ENCODE measurements around the gene HSPB1. TPM values are rescaled to one million over a fixed set of nuclear protein-coding genes. Genes with fewer than 3 reads are reported as not detected.

Gene HSPB1
- total and polyA plus RNA-seq, 2 of the 13 experiments (the other 11 are each of a cell fraction or from before 2014, with no cell fraction given) = 21.0 to 38.6 TPM

DNA sequence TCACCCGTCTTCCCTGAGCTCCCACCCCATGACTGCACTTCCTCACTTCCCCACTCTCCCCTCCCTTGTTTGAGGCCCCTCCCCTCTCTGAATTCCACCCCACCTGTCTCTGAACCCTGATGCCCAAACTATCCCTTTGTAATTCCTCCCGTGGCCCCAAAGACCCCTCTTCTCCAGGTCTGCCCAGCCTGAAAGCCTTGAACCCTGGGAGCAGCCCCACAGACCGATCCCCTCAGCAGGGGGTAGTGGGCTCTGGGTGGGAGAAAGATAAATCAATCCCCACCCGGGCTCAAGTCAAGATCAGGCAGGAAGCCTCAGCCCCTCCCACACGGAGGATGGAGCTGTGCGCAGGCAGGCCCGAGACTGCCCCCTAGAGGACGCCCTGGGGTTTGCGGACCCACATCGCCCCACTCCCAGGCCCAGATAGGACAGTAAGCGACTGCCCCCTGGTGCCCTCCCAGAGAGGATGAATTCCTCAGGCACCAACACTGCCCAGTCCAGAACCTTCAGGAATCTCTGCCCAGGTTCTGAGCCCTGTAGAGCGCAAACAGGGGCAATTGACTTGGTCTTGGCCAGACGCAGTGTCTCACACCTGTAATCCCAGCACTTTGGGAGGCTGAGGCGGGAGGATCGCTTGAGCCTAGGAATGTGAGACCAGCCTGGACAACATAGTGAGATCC lies 11.7 kb downstream of the HSPB1 start (continued):
- TF ChIP-seq, protein P1, sequence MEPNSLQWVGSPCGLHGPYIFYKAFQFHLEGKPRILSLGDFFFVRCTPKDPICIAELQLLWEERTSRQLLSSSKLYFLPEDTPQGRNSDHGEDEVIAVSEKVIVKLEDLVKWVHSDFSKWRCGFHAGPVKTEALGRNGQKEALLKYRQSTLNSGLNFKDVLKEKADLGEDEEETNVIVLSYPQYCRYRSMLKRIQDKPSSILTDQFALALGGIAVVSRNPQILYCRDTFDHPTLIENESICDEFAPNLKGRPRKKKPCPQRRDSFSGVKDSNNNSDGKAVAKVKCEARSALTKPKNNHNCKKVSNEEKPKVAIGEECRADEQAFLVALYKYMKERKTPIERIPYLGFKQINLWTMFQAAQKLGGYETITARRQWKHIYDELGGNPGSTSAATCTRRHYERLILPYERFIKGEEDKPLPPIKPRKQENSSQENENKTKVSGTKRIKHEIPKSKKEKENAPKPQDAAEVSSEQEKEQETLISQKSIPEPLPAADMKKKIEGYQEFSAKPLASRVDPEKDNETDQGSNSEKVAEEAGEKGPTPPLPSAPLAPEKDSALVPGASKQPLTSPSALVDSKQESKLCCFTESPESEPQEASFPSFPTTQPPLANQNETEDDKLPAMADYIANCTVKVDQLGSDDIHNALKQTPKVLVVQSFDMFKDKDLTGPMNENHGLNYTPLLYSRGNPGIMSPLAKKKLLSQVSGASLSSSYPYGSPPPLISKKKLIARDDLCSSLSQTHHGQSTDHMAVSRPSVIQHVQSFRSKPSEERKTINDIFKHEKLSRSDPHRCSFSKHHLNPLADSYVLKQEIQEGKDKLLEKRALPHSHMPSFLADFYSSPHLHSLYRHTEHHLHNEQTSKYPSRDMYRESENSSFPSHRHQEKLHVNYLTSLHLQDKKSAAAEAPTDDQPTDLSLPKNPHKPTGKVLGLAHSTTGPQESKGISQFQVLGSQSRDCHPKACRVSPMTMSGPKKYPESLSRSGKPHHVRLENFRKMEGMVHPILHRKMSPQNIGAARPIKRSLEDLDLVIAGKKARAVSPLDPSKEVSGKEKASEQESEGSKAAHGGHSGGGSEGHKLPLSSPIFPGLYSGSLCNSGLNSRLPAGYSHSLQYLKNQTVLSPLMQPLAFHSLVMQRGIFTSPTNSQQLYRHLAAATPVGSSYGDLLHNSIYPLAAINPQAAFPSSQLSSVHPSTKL (CRISPR knock-in tag; IDR thresholded peaks at IDR 0.05) = peak; percentile 51
- TF ChIP-seq ZNF577 (CRISPR knock-in tag; IDR thresholded peaks at IDR 0.05; ENCODE audit: borderline replicate concordance, low read depth) (no peak), ZFP36L2 (CRISPR knock-in tag; IDR thresholded peaks at IDR 0.05) (0 out of 2 replicates have a peak, but pooled peaks have one; percentile 49), ZNF567 (CRISPR knock-in tag; IDR thresholded peaks at IDR 0.05; ENCODE audit: borderline replicate concordance) (0 out of 2 replicates have a peak, but pooled peaks have one; percentile 82), CCDC6 (CRISPR knock-in tag; IDR thresholded peaks at IDR 0.05) (0 out of 2 replicates have a peak, but pooled peaks have one; percentile 43), NFIC (IDR thresholded peaks at IDR 0.05; ENCODE audit: low read length) (no peak), JARID2 (CRISPR knock-in tag; IDR thresholded peaks at IDR 0.05; ENCODE audit: insufficient replicate concordance) (no peak), HBP1 (CRISPR knock-in tag; IDR thresholded peaks at IDR 0.05; ENCODE audit: low read depth) (no peak; the same call in 1 of the 2 replicates), ZNF281 (CRISPR knock-in tag; IDR thresholded peaks at IDR 0.05; ENCODE audit: borderline replicate concordance) (peak; percentile 25; the same call in 1 of the 2 replicates), ZSCAN30 (CRISPR knock-in tag; IDR thresholded peaks at IDR 0.05) (no peak), MIXL1 (CRISPR knock-in tag; IDR thresholded peaks at IDR 0.05) (peak; percentile 63; the same call in 1 of the 2 replicates), ZNF350 (CRISPR knock-in tag; IDR thresholded peaks at IDR 0.05; ENCODE audit: borderline replicate concordance, low read depth) (peak; percentile 66), ZNF891 (CRISPR knock-in tag; IDR thresholded peaks at IDR 0.05) (peak; percentile 92), KDM3A (CRISPR knock-in tag; IDR thresholded peaks at IDR 0.05; ENCODE audit: low read depth) (peak; percentile 94), RBM22 (optimal IDR thresholded peaks at IDR 0.05; ENCODE audit: low read length) (no peak), MAX (IDR thresholded peaks at IDR 0.05) (peak; percentile 58; the same call in 1 of the 2 replicates), BORCS8-MEF2B (CRISPR knock-in tag; IDR thresholded peaks at IDR 0.05) (peak; percentile 79; the same call in 1 of the 2 replicates), NBN (conservative IDR thresholded peaks at IDR 0.05) (no peak), TEAD2 (CRISPR knock-in tag; IDR thresholded peaks at IDR 0.05) (no peak)
- TF ChIP-seq, protein P2, sequence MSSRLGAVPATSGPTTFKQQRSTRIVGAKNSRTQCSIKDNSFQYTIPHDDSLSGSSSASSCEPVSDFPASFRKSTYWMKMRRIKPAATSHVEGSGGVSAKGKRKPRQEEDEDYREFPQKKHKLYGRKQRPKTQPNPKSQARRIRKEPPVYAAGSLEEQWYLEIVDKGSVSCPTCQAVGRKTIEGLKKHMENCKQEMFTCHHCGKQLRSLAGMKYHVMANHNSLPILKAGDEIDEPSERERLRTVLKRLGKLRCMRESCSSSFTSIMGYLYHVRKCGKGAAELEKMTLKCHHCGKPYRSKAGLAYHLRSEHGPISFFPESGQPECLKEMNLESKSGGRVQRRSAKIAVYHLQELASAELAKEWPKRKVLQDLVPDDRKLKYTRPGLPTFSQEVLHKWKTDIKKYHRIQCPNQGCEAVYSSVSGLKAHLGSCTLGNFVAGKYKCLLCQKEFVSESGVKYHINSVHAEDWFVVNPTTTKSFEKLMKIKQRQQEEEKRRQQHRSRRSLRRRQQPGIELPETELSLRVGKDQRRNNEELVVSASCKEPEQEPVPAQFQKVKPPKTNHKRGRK (CRISPR knock-in tag; IDR thresholded peaks at IDR 0.05) = no peak

Measured in HepG2 (cell line).